ELR (cell line): ENCODE data around the gene DGKE.

Source experiments
- DNase-seq: peaks from one replicate; pipeline ENCODE4 v3.0.0-alpha.2; 2015; ENCODE audit warnings: low read depth

DGKE gene

GRCh38 chr17:56849131-56849530, 15.2 kb downstream of the DGKE start:
- no peak for DNase-seq

- DNase-seq = no peak
Measured at GRCh38 chr17:56850591-56850990, 16.6 kb downstream of the DGKE start.

- DNase-seq = no peak
Measured at GRCh38 chr17:56851008-56851407, 17.1 kb downstream of the DGKE start.

GRCh38 chr17:56861899-56862298, 27.9 kb downstream of the DGKE start:
- DNase-seq = no peak

DNA sequence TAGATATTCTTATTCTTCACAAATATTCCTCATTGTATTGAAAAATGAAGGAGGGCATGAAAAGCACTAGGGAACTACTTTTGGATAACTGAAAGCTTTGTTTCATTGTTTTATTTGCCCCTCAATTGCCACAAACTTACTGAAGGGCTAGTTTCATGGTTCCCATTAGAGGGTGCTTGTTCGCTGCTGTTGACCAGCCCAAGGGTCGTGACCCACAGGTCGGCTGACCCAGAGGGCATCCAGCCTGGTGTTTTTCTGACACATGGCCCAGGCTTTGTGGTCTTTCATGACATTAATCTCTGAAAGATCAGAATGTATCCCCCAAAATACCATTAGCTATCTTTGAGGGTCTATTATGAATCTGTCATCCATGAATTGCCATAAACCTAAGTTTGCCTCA, 30.0 kb downstream of the DGKE start:
- DNase-seq = no peak

DNA sequence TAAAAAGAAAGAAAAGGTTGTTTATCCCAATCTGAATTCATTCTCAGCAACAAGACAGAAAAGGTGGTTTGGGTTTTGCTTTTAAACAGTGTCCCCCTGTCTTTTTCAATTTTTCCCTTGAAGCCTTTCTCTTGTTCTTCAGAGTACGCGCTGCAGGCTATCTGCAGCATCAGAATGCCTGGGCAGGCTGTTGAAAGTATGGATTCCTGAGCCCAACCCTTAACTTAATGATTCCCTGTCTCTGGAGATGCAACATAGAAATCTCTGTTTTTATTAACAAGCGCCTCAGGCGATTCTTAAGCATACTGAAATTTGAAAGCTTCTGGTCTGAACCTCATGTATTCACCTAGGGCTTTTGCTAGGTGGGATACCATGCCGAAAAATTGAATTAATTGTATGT, 32.1 kb downstream of the DGKE start:
- DNase-seq = no peak

DNA sequence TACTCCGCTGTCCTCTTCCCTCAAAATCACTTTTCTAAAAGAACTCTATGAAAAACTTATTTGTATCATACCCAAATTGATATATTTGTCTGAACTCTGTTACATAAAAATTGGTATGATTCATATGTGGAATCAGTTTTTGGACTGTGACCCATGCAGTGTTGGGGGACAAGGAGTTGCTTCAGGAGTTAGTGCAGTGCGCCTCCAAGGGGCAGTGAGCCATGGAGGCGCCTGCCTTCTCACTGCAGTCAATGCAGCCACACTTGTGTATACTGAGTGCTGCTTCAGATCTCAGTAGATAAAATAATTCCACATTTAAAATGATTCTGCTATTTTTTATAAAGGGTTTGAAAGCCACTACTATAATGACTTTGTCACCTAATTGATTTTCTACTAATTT, 32.5 kb downstream of the DGKE start:
- peak; percentile 14 for DNase-seq

DNA sequence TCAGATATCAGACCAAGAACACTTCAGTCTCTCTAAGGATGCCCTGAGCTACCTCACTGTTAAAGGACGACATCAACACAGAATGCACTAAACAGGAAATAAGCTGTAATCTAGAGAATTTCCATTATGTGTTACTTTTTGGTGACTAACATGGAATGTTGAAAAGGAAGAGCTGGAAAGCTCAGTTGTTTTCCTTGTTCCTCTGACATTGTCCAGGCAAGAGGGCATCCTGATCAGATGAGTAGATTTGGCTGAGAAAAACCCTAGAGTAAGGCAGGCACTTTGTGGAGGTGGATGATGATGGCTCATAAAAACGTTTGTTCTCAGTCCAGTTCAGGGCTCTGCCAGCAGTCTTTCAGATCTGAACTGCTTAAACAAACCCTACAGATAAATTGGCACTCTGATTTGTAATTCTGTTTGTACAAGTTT, 34.0 kb downstream of the DGKE start:
- peak; percentile 76 for DNase-seq

DNA sequence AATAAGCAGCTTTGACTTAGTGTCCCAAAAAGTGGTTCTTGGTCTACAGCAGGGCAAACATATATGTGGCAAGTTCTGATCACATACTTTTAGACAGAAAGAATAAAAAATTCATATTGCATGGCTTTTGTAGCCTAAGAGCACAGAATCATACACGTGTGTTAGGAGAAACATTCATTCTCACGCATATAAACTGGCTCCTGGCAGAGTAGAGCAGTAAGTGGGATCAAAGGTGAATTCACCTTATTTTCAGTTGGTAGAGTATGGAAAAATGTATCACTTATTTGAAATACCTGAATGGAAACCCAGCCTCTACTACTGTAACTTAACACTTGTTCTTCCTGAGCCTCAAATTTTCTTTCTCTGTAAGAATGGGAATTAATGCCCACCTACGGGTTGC, 34.8 kb downstream of the DGKE start:
- no peak for DNase-seq

GRCh38 chr17:56870081-56870651, 36.2 kb downstream of the DGKE start:
- peak; percentile 6 for DNase-seq

DNA sequence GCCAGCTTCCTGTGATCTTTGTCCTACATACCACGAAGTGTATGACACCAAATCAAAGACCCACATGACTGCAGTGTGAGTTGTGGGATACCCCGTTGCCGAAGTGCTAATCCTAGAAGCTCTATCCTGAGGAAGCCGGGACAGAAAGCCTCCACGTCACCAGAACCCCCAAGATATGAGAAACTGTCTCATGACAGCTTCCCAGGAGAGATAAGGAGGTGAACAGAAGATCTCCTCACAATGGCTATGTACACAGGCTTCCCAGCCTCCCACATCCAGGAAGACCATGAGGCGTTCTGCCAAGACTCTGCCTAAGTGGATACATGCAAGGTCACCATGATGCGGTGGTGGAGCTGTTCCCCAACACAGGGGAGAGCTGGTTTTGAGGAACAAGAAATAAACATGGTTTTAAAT, 42.8 kb downstream of the DGKE start:
- no peak for DNase-seq

DNA sequence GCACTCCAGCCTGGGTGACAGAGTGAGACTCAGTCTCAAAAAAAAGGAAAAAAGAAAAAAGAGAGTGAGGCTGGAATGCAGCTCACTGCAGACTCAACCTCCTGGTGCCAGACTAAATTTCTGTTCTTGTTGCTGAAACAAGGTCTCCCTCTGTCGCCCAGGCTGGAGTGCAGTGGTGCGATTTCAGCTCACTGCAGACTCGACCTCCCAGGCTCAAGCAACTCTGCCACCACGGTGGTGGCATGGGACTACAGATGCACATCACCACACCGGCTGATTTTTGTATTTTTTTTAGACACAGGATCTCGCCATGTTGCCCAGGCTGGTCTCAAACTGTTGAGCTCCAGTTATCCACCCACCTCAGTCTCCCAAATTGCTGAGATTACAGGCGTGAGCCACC, 45.3 kb downstream of the DGKE start:
- DNase-seq = no peak

GRCh38 chr17:56880133-56880532, 46.2 kb downstream of the DGKE start:
- no peak for DNase-seq

GRCh38 chr17:56880571-56880970, 46.6 kb downstream of the DGKE start:
- no peak for DNase-seq

GRCh38 chr17:56881685-56882295, 47.8 kb downstream of the DGKE start:
- DNase-seq = no peak

DNA sequence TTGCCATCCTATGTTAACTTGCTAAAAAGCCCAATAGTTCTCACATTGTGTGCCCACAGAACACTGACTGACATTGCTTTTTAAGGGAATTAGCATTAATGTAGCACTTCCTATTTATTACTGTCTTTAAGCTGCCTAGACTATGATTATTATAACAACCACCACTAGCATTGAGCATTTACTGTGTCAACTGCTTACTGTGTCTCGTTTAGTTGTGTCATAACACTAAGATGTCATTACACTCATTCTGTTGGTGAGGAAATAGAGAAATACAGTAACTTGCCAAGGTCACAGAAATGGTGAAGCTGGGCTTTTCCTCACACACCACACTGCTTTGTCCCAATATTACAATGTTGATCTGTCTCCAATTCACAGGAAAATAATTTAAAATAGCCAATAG, 49.7 kb downstream of the DGKE start:
- no peak for DNase-seq

GRCh38 chr17:56884483-56885311, 50.7 kb downstream of the DGKE start:
- DNase-seq = no peak

DNA sequence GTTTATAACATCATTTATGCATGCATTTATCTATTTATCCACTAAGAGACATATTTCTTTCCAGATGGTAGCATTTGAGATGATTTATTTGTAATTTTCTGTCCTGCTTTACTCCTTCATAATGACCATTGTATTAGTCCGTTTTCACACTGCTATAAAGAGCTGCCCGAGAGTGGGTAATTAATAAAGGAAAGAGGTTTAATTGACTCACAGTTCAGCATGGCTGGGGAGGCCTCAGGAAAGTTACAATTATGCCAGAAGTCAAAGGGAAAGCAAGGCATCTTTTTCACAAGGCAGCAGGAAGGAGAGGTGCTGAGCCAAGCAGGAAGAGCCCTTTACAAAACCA, 51.3 kb downstream of the DGKE start:
- DNase-seq = no peak

DNA sequence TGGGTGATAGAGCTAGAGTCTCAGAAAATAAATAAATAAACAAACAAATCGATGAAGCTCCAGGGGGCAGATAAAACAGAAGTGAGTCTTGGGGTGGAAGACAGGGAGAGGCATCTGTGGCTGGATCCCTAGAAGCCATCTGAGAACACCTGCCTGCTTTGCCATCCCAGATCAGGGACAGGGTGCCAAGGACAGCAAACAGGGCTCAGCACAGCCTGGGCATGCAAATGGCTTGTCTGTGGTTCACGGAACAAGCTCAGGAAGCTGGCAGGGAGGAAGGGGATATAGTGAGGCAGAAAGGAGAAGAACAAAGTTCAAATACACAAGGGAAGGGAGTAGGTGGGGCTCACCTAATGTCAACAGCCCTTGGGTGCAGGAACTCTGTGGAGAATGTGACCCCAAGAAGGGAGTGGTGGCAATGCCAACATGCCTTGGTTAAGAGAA, 52.4 kb downstream of the DGKE start:
- no peak for DNase-seq

DNA sequence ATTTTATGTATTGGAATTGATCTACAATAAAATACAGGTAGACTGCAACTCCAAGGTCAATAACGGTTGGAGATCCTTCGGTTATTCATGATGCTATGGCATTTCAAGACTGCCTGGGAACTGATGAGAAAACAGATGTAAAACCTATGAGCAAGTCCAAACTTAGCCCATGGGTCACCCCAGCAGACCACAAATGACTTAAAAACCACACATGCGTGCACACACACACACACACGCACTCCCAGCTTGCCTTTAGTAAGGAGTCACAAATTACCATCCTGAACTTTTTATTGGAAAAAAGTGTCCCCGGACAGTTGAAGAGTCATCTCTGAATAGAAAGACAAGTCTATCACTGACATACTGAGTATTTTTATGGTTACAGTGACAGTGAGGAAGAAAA, 53.2 kb downstream of the DGKE start:
- peak; percentile 12 for DNase-seq

- DNase-seq = peak; percentile 56
Measured at GRCh38 chr17:56887552-56888467, 53.9 kb downstream of the DGKE start.

- DNase-seq = no peak
Measured at GRCh38 chr17:56890390-56890789, 56.4 kb downstream of the DGKE start.
